ENCODE measurements around the gene IWS1. TPM values are rescaled to one million over a fixed set of nuclear protein-coding genes. Genes with fewer than 3 reads are reported as not detected.

IWS1 gene
- 39.8 and 40.9 TPM in 2 replicates for total RNA-seq
- long read RNA-seq, transcript IWS1-201 (14 exons, 2,958 nt), result major isoform, 53 of 280 reads
- long read RNA-seq, partial matches to known transcripts, result 210 of 280 reads
- long read RNA-seq, other reads (novel, unspliced or antisense), result 15 of 280 reads

GRCh38 chr2:127526132-127527000 lies at the start of gene IWS1:
Gene IWS1 (minus strand): TSS chr2:127526489. CDS start chr2:127526208, 281 bp downstream.
- TF ChIP-seq, protein P1, sequence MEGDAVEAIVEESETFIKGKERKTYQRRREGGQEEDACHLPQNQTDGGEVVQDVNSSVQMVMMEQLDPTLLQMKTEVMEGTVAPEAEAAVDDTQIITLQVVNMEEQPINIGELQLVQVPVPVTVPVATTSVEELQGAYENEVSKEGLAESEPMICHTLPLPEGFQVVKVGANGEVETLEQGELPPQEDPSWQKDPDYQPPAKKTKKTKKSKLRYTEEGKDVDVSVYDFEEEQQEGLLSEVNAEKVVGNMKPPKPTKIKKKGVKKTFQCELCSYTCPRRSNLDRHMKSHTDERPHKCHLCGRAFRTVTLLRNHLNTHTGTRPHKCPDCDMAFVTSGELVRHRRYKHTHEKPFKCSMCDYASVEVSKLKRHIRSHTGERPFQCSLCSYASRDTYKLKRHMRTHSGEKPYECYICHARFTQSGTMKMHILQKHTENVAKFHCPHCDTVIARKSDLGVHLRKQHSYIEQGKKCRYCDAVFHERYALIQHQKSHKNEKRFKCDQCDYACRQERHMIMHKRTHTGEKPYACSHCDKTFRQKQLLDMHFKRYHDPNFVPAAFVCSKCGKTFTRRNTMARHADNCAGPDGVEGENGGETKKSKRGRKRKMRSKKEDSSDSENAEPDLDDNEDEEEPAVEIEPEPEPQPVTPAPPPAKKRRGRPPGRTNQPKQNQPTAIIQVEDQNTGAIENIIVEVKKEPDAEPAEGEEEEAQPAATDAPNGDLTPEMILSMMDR (IDR thresholded peaks at IDR 0.05), result peak; percentile 22
- H3K9me3 Mint-ChIP-seq (ENCODE audit: unreplicated experiment), result no peaks in the 10 kb centered on the region
- DNase-seq (ENCODE audit: extremely low spot score, unreplicated experiment), result peak; percentile 98
- peak within 1 kb of the TSS; percentile 86 for H3K4me3 Mint-ChIP-seq (ENCODE audit: unreplicated experiment)
- H3K27ac Mint-ChIP-seq (ENCODE audit: unreplicated experiment), result peak within 1 kb of the TSS; percentile 97
- H3K27me3 Mint-ChIP-seq (ENCODE audit: unreplicated experiment), result no peaks in the 10 kb centered on the region
- peaks cover 24% of the 10 kb centered on the region for H3K4me1 Mint-ChIP-seq (ENCODE audit: unreplicated experiment)
- H3K36me3 Mint-ChIP-seq (ENCODE audit: unreplicated experiment), result peaks cover 6% of the 10 kb centered on the region

DNA sequence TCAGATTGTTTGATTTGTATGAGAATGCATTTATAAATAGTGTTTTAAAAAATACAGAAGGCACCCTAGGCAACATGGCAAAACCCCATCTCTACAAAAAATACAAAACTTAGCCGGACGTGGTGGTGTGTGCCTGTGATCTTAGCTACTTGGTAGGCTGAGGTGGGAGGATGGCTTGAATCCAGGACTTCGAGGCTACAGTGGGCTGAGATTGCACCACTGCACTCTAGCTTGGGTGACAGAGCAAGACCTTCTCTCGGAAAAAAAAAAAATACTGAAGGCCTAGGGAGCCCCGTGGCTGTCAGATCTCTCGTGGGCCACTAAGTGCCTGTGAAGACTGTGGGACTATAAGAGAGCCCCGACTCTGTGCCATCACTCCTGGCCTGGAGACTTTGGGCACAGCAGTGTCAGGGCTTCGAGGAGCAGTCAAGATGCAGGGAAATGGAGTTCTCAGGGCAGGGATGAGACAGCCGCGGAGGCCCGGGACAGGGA lies 49.7 kb upstream of the IWS1 start:
- TF ChIP-seq, protein P1 (IDR thresholded peaks at IDR 0.05), result no peak
- Mint-ChIP-seq H3K9me3 (ENCODE audit: unreplicated experiment) (no peaks in the 10 kb centered on the region), H3K4me1 (ENCODE audit: unreplicated experiment) (peaks cover 23% of the 10 kb centered on the region), H3K27me3 (ENCODE audit: unreplicated experiment) (no peaks in the 10 kb centered on the region), H3K27ac (ENCODE audit: unreplicated experiment) (peak overlapping the region; percentile 71), H3K4me3 (ENCODE audit: unreplicated experiment) (no peak overlapping the region), H3K36me3 (ENCODE audit: unreplicated experiment) (no peaks in the 10 kb centered on the region)
- no peak for DNase-seq (ENCODE audit: extremely low spot score, unreplicated experiment)

DNA sequence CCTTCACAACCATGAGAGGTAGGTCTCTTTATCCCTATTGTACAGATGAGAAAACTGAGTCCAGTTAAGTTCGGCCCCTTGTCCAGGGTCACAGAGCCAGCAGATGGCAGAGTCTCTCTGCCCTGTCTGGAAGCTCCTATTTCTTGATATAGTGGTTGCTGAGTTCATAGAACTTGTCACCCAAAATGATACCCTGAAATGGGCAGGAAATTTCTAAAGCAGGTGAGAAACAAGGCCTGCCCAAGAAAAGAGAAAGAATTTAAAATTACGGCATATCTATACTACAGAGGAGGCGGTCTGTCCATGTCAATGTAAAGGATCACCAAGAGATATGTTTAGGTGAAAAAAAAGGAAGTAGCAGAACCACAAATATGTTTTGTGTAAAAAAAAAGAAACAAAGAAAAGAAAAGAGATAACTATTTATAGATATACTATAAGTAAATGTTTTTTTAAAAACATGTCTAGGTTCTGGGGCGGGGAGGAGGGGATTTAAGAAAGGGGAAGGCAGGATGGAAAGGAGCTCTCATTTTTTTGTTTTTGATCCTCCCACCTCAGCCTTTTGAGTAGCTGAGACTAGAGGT lies 49.0 kb upstream of the IWS1 start:
- peaks cover 26% of the 10 kb centered on the region for H3K4me1 Mint-ChIP-seq (ENCODE audit: unreplicated experiment)
- H3K9me3 Mint-ChIP-seq (ENCODE audit: unreplicated experiment), result no peaks in the 10 kb centered on the region
- H3K4me3 Mint-ChIP-seq (ENCODE audit: unreplicated experiment), result no peak overlapping the region
- no peak overlapping the region for H3K27ac Mint-ChIP-seq (ENCODE audit: unreplicated experiment)
- no peak for DNase-seq (ENCODE audit: extremely low spot score, unreplicated experiment)
- no peaks in the 10 kb centered on the region for H3K27me3 Mint-ChIP-seq (ENCODE audit: unreplicated experiment)
- no peaks in the 10 kb centered on the region for H3K36me3 Mint-ChIP-seq (ENCODE audit: unreplicated experiment)
- TF ChIP-seq, protein P1 (IDR thresholded peaks at IDR 0.05), result no peak

GRCh38 chr2:127574656-127575055 lies 48.4 kb upstream of the IWS1 start:
- DNase-seq (ENCODE audit: extremely low spot score, unreplicated experiment), result peak; percentile 62
- TF ChIP-seq, protein P1 (IDR thresholded peaks at IDR 0.05), result no peak
- H3K36me3 Mint-ChIP-seq (ENCODE audit: unreplicated experiment), result no peaks in the 10 kb centered on the region
- no peaks in the 10 kb centered on the region for H3K27me3 Mint-ChIP-seq (ENCODE audit: unreplicated experiment)
- no peak overlapping the region for H3K27ac Mint-ChIP-seq (ENCODE audit: unreplicated experiment)
- no peaks in the 10 kb centered on the region for H3K9me3 Mint-ChIP-seq (ENCODE audit: unreplicated experiment)
- H3K4me3 Mint-ChIP-seq (ENCODE audit: unreplicated experiment), result no peak overlapping the region
- peaks cover 26% of the 10 kb centered on the region for H3K4me1 Mint-ChIP-seq (ENCODE audit: unreplicated experiment)

GRCh38 chr2:127573771-127574170 lies 47.5 kb upstream of the IWS1 start:
- no peaks in the 10 kb centered on the region for H3K27me3 Mint-ChIP-seq (ENCODE audit: unreplicated experiment)
- peaks cover 31% of the 10 kb centered on the region for H3K4me1 Mint-ChIP-seq (ENCODE audit: unreplicated experiment)
- H3K4me3 Mint-ChIP-seq (ENCODE audit: unreplicated experiment), result no peak overlapping the region
- H3K36me3 Mint-ChIP-seq (ENCODE audit: unreplicated experiment), result no peaks in the 10 kb centered on the region
- no peaks in the 10 kb centered on the region for H3K9me3 Mint-ChIP-seq (ENCODE audit: unreplicated experiment)
- no peak overlapping the region for H3K27ac Mint-ChIP-seq (ENCODE audit: unreplicated experiment)
- TF ChIP-seq, protein P1 (IDR thresholded peaks at IDR 0.05), result no peak
- DNase-seq (ENCODE audit: extremely low spot score, unreplicated experiment), result peak; percentile 75

Data from osteocyte (in vitro differentiated cells).